ENCODE data around the gene PQBP1.
"Not testable (repeated sequence)": the region's sequence is repeated elsewhere in the genome, so short reads cannot be mapped to it uniquely, and the experiment has no call there.

Gene PQBP1

GRCh38 chrX:48897625-48898306 is at the start of gene PQBP1, which contains the start of gene TIMM17B:
Gene PQBP1 (plus strand): TSS chrX:48897930. CDS start chrX:48898510, 580 bp downstream.
Gene TIMM17B (minus strand): TSS chrX:48897768. CDS start chrX:48897749, 19 bp downstream.
- TF ChIP-seq CTCF (conservative IDR thresholded peaks at IDR 0.05; ENCODE audit: low read depth, low read length), result no peak
- H3K4me3 ChIP-seq (ENCODE audit: low read depth, low read length), result peak within 1 kb of the TSS; percentile 77
- DNase-seq (ENCODE audit: low read depth), result peak; percentile 98

GRCh38 chrX:48848847-48849246 is 48.9 kb upstream of the PQBP1 start:
- H3K4me3 ChIP-seq (ENCODE audit: low read depth, low read length), result no peak overlapping the region
- TF ChIP-seq CTCF (conservative IDR thresholded peaks at IDR 0.05; ENCODE audit: low read depth, low read length), result no peak
- no peak for DNase-seq (ENCODE audit: low read depth)

GRCh38 chrX:48852857-48853256 is 44.9 kb upstream of the PQBP1 start:
- no peak for DNase-seq (ENCODE audit: low read depth)
- TF ChIP-seq CTCF (conservative IDR thresholded peaks at IDR 0.05; ENCODE audit: low read depth, low read length), result no peak
- no peak overlapping the region for H3K4me3 ChIP-seq (ENCODE audit: low read depth, low read length)

GRCh38 chrX:48853494-48853893 is 44.2 kb upstream of the PQBP1 start:
- H3K4me3 ChIP-seq (ENCODE audit: low read depth, low read length); DNase-seq (ENCODE audit: low read depth): not testable (repeated sequence)

- not testable (repeated sequence) for DNase-seq (ENCODE audit: low read depth); H3K4me3 ChIP-seq (ENCODE audit: low read depth, low read length)
Measured at GRCh38 chrX:48854121-48854804, 43.5 kb upstream of the PQBP1 start.

GRCh38 chrX:48854898-48855297 is 42.8 kb upstream of the PQBP1 start:
- peak; percentile 67 for TF ChIP-seq CTCF (conservative IDR thresholded peaks at IDR 0.05; ENCODE audit: low read depth, low read length)
- peak; percentile 44 for DNase-seq (ENCODE audit: low read depth)
- H3K4me3 ChIP-seq (ENCODE audit: low read depth, low read length), result no peak overlapping the region

GRCh38 chrX:48864210-48864609 is 33.5 kb upstream of the PQBP1 start:
- DNase-seq (ENCODE audit: low read depth), result peak; percentile 83
- no peak overlapping the region for H3K4me3 ChIP-seq (ENCODE audit: low read depth, low read length)
- TF ChIP-seq CTCF (conservative IDR thresholded peaks at IDR 0.05; ENCODE audit: low read depth, low read length), result no peak

- DNase-seq (ENCODE audit: low read depth); H3K4me3 ChIP-seq (ENCODE audit: low read depth, low read length): not testable (repeated sequence)
Measured at GRCh38 chrX:48872017-48872416, 25.7 kb upstream of the PQBP1 start.

GRCh38 chrX:48876944-48877343 is 20.8 kb upstream of the PQBP1 start:
- H3K4me3 ChIP-seq (ENCODE audit: low read depth, low read length); DNase-seq (ENCODE audit: low read depth): not testable (repeated sequence)

Data from choroid plexus epithelial cell (primary cell).